Heart left ventricle (tissue), 16 donors: ENCODE data around the gene SLC35G3. TPM values are rescaled to one million over a fixed set of nuclear protein-coding genes. Genes with fewer than 3 reads are reported as not detected.

ENCODE experiments used
- ATAC-seq, 4 donors: fragments of 200-7000 bp; cut with Tn5 transposase; one replicate each; pipeline ENCODE4 v1.9.1; 2020 to 2022; ENCODE audit warnings: moderate library complexity in 4 of 4, mild to moderate bottlenecking in 3 of 4, moderate number of reproducible peaks in 1 of 4
- DNase-seq, 5 donors: peaks; one replicate each; pipeline ENCODE4 v3.0.0-alpha.2; 2020
- H3K27ac ChIP-seq, 12 donors: fragments of 200-600 bp; sonication (generic) in 4 of 12; one replicate each; pipeline versions ENCODE4 v1.5.0 to v1.8.0; 2016 to 2022; ENCODE audit warnings: mild to moderate bottlenecking in 2 of 12
- H3K27me3 ChIP-seq, 9 donors: fragments of 200-600 bp; sonication (generic) in 2 of 9; one replicate each; pipeline versions ENCODE4 v1.5.1 to v1.8.0; 2016 to 2022; ENCODE audit warnings: mild to moderate bottlenecking in 3 of 9
- H3K36me3 ChIP-seq, 9 donors: fragments of 200-600 bp; sonication (generic) in 2 of 9; one replicate each; pipeline versions ENCODE4 v1.5.0 to v1.8.0; 2018 to 2022; ENCODE audit warnings: mild to moderate bottlenecking in 2 of 9
- H3K4me1 ChIP-seq, 12 donors: fragments of 200-600 bp; sonication (generic) in 4 of 12; one replicate each; pipeline versions ENCODE4 v1.5.0 to v1.8.0; 2016 to 2022; ENCODE audit warnings: mild to moderate bottlenecking in 3 of 12
- H3K4me3 ChIP-seq, 12 donors: fragments of 200-600 bp; sonication (generic) in 4 of 12; one replicate each; pipeline versions ENCODE4 v1.5.0 to v1.8.0; 2017 to 2022; ENCODE audit warnings: mild to moderate bottlenecking in 9 of 12, moderate library complexity in 4 of 12
- H3K9me3 ChIP-seq, 12 donors: fragments of 200-600 bp; sonication (generic) in 4 of 12; one replicate each; pipeline versions ENCODE4 v1.5.0 to v1.8.0; 2016 to 2022; ENCODE audit warnings: mild to moderate bottlenecking in 1 of 12
- POLR2A ChIP-seq, 2 donors: fragments of 450-650 bp; IDR thresholded peaks; one replicate each; pipeline ENCODE4 v1.6.1; 2017; ENCODE audit warnings: antibody characterized with exemption in 2 of 2, mild to moderate bottlenecking in 2 of 2, moderate library complexity in 2 of 2
- WGBS, 4 donors: extraction: QIAGEN DNeasy Blood & Tissue Kit in 2 of 4; methylation state at CpG; one replicate each; pipeline versions ENCODE4 v1.1.5 to v1.1.7; 2013 to 2018; 5-methylcytosine and 5-hydroxymethylcytosine counted together
- intact Hi-C, 10 donors: fragments of 100-400 bp; cut with DNase I; formaldehyde crosslinking; loops; one replicate each; pipeline versions ENCODE4 v1.11.1 to v1.14.2; 2022
- polyA plus RNA-seq, 2 donors: library from polyadenylated mRNA; stranded (reverse); fragments of 200-250 nt; gene quantifications; one replicate each; pipeline ENCODE4 v1.2.3, GENCODE V29; 2013
- total RNA-seq, 9 donors: library from RNA; depleted of rRNA in 2 of 9; stranded (reverse); fragments of >200 nt in 2 of 9; fragmentation: NEBNext Ultra II Directional in 3 of 9; extraction: Animal tissue kit (Norgen Biotek cat#: 25700) in 3 of 9; gene quantifications; one replicate each; pipeline versions ENCODE4 v1.1.0 to v1.2.4, GENCODE V29; 2016 to 2023
- TF ChIP-seq, protein P1 (sequence below), 12 donors: fragments of 200-600 bp; sonication (generic) in 4 of 12; IDR thresholded peaks; one replicate each; pipeline versions ENCODE4 v1.5.0 to v1.8.0; 2018 to 2022; ENCODE audit warnings: antibody characterized with exemption in 12 of 12, mild to moderate bottlenecking in 5 of 12
- donor health status: ischemic (EF 13 %, LVEDD 7.1; RV severe dilation, severe dysfunction).
- donor health status: healthy with polysubstance abuse.
- donor health status: DM: no; HTN: yes; CAD: no.
- donor health status: DM: no; HTN: no; CAD: no.
- donor health status: ischemic (EF 25% LVEDD 6.9; RV normal size, moderate dysfunction).
- donor health status: ischemic (EF 25% LVEDD 5.7; RV mildly dilated, moderate dysfunction).
- donor health status: healthy.
- donor health status: DM: yes; HTN: yes; CAD: no.
- donor health status: ischemic (EF 35%, LVEDD 5.7; RV mildly dilated, moderate dysfunction).
- donor health status: nonischemic (EF 11% LVEDD 7.7; RV severe dilation, severe dysfunction).
- donor health status: DM: yes; HTN: yes; CAD: no.
- donor health status: PGD.
- donor health status: ischemic (EF 29% LVEDD 5.4; RV normal size, mild dysfunction).
- donor health status: nonischemic (EF 23%, LVEDD 6.1; RV moderate dilation, normal function).

The SLC35G3 gene
- total and polyA plus RNA-seq, 11 donors = not detected

DNA sequence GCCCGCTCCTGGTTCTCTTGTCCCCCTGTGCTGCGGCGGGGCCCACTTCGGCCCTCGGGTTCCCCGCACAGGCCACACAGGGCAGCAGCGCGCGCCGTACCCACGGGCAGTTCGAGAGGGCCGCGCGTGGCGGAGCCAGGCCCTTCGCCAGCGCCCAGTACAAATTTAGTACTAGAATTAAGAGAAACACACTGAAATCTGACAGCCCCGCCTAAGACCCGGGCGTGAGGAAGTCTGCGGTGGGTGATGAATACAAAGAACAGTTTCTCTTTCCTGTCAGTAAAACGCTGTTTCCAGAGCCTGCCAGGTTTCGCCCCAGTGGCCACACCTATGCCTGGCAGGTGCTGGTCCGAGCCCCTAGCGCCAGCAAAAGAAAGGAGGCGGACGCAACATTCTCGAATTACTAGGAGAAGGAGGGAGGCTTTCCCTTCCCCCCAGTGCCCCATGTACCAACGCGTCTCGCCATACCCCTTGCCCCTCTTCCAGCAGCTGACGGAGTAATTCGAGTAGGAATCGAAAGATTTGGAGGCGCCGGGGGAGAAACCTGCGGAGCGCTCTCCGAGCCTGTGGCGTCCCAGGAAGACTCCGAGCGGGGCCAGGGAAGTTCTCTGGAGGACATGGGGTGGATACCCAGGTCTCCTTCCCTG lies 48.1 kb upstream of the SLC35G3 start:
- WGBS, 4 donors = 2 to 3% (median 3%) methylated on average over 30 to 43 of the region's 43 CpGs
- H3K4me1 ChIP-seq = peaks cover 0 to 46% (median 19%) of the 10 kb centered on the region in 12 donors
- intact Hi-C loops = loop anchor here in 7 of 10 donors (1.0 to 10.0 kb wide), 10 partner anchors 67 to 295 kb away; partner anchors contain the start of genes NLE1 (in 3 of the 7), SLFN12L (in 3 of the 7), CCT6B (in 2 of the 7) and ZNF830 (in 2 of the 7)
- peak; percentile 34 to 76 (median 54) for DNase-seq
- ATAC-seq = peak; percentile 10 to 33 (median 28)
- no peaks in the 10 kb centered on the region for H3K9me3 ChIP-seq
- no peaks in the 10 kb centered on the region for H3K27me3 ChIP-seq
- peaks cover 0 to 9% (median 0%) of the 10 kb centered on the region in 9 donors for H3K36me3 ChIP-seq
- H3K27ac ChIP-seq = peak overlapping the region; percentile 84 to 97 (median 94)
- TF ChIP-seq, protein P1, sequence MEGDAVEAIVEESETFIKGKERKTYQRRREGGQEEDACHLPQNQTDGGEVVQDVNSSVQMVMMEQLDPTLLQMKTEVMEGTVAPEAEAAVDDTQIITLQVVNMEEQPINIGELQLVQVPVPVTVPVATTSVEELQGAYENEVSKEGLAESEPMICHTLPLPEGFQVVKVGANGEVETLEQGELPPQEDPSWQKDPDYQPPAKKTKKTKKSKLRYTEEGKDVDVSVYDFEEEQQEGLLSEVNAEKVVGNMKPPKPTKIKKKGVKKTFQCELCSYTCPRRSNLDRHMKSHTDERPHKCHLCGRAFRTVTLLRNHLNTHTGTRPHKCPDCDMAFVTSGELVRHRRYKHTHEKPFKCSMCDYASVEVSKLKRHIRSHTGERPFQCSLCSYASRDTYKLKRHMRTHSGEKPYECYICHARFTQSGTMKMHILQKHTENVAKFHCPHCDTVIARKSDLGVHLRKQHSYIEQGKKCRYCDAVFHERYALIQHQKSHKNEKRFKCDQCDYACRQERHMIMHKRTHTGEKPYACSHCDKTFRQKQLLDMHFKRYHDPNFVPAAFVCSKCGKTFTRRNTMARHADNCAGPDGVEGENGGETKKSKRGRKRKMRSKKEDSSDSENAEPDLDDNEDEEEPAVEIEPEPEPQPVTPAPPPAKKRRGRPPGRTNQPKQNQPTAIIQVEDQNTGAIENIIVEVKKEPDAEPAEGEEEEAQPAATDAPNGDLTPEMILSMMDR (IDR thresholded peaks at IDR 0.05) = peak in 7 of 12 donors; percentile 16 to 34 (median 20)
- no peak for TF ChIP-seq POLR2A (IDR thresholded peaks at IDR 0.05)
- H3K4me3 ChIP-seq = peak overlapping the region; percentile 50 to 95 (median 74)

DNA sequence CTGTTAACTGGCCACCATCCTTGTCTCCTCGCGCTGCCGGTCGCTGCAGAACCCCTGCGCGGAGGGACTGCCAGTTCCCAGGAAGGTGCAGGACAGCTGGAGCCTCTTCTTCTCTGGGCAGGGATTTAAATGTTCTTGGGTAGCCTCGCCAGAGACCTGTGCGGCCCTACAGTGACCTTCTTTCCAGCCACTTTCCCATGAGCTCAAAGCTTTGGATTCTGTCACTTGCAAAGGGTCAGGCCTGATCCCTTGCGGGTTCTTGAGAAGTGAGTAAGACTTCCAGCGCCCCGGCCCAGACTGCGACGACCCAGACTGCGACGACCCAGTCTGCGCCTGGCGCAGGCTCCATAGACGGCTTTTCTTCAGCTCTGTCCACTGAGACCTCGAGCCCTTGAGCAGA lies 47.3 kb upstream of the SLC35G3 start:
- TF ChIP-seq, protein P1 (IDR thresholded peaks at IDR 0.05) = no peak
- TF ChIP-seq POLR2A (IDR thresholded peaks at IDR 0.05) = no peak
- WGBS, 4 donors = 87 to 92% (median 90%) methylated on average over 19 of the region's 19 CpGs
- intact Hi-C loops = loop anchor here in 7 of 10 donors (5.0 to 10.0 kb wide), 9 partner anchors 67 to 296 kb away; partner anchors contain the start of genes SLFN12L (in 3 of the 7), CCT6B (in 2 of the 7), NLE1 (in 2 of the 7) and ZNF830 (in 2 of the 7)
- H3K27me3 ChIP-seq = no peaks in the 10 kb centered on the region
- peaks cover 0 to 39% (median 17%) of the 10 kb centered on the region in 12 donors for H3K4me1 ChIP-seq
- peak overlapping the region in 7 of 12 donors; percentile 84 to 97 (median 96) for H3K27ac ChIP-seq
- H3K9me3 ChIP-seq = no peaks in the 10 kb centered on the region
- peak overlapping the region in 10 of 12 donors; percentile 57 to 95 (median 74) for H3K4me3 ChIP-seq
- DNase-seq = no peak
- ATAC-seq = no peak
- H3K36me3 ChIP-seq = peaks cover 0 to 4% (median 0%) of the 10 kb centered on the region in 9 donors

DNA sequence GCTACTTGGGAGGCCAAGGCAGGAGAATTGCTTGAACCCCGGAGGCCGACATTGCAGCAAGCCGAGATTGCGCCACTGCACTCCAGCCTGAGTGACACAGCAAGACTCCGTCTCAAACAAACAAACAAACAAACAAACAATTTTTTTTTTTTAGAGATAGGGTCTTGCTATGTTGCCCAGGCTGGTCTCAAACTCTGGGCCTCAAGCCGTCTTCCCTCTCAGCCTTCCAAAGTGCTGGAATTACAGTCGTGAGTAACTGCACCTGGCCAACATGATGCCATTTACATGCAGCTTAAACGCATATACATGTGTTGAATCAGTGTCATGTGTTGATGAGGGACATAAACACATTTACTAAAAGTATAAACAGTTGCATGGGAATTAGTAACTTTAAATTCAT lies 46.7 kb upstream of the SLC35G3 start:
- no peak for DNase-seq
- peak overlapping the region in 1 of 12 donors; percentile 82 for H3K4me3 ChIP-seq
- no peaks in the 10 kb centered on the region for H3K27me3 ChIP-seq
- TF ChIP-seq, protein P1 (IDR thresholded peaks at IDR 0.05) = no peak
- TF ChIP-seq POLR2A (IDR thresholded peaks at IDR 0.05) = no peak
- no peak for ATAC-seq
- no peaks in the 10 kb centered on the region for H3K36me3 ChIP-seq
- 95 to 97% (median 96%) methylated on average over 8 of the region's 8 CpGs for WGBS, 4 donors
- peak overlapping the region in 1 of 12 donors; percentile 96 for H3K27ac ChIP-seq
- H3K4me1 ChIP-seq = peaks cover 0 to 38% (median 16%) of the 10 kb centered on the region in 12 donors
- no peaks in the 10 kb centered on the region for H3K9me3 ChIP-seq
- intact Hi-C loops = loop anchor here in 7 of 10 donors (5.0 to 10.0 kb wide), 9 partner anchors 66 to 296 kb away; partner anchors contain the start of genes SLFN12L (in 3 of the 7), CCT6B (in 2 of the 7), NLE1 (in 2 of the 7) and ZNF830 (in 2 of the 7)

DNA sequence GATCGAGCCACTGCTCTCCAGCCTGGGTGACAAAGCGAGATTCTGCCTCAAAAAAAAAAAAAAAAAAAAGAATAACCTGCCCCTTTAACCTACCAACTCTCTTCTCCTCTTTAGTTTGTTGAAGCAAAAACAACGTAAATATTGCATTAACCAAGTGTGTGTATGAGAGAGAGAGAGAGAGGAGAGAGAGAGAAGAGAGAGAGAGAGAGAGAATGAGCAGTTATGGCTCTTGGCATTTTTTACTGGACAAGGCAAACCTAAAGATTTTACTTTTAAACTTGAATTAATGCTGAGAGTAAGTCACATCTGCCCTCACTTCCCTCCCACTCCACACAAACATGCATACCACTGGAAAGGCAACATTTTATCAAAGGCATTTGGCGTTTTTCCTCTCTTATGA lies 45.6 kb upstream of the SLC35G3 start:
- 80 to 86% (median 82%) methylated on average over 4 of the region's 4 CpGs for WGBS, 4 donors
- TF ChIP-seq POLR2A (IDR thresholded peaks at IDR 0.05) = no peak
- TF ChIP-seq, protein P1 (IDR thresholded peaks at IDR 0.05) = no peak
- intact Hi-C loops = loop anchor here in 7 of 10 donors (5.0 to 10.0 kb wide), 9 partner anchors 65 to 297 kb away; partner anchors contain the start of genes SLFN12L (in 3 of the 7), CCT6B (in 2 of the 7), NLE1 (in 2 of the 7) and ZNF830 (in 2 of the 7)

More for the DNA sequence above, 45.6 kb upstream of the SLC35G3 start:
- H3K9me3 ChIP-seq = no peaks in the 10 kb centered on the region
- peaks cover 0 to 28% (median 8%) of the 10 kb centered on the region in 12 donors for H3K4me1 ChIP-seq
- DNase-seq (no peak), ATAC-seq (no peak)
- H3K36me3 ChIP-seq = no peaks in the 10 kb centered on the region
- H3K27me3 ChIP-seq = no peaks in the 10 kb centered on the region
- peak overlapping the region in 1 of 12 donors; percentile 96 for H3K27ac ChIP-seq
- H3K4me3 ChIP-seq = peak overlapping the region in 1 of 12 donors; percentile 82
